ENCODE data around the gene EXOC3L1. TPM values are rescaled to one million over a fixed set of nuclear protein-coding genes. Genes with fewer than 3 reads are reported as not detected.

Gene EXOC3L1
- total and polyA plus RNA-seq, 8 donors = 7.5 to 16.9 (median 10.4) TPM

- H3K27me3 ChIP-seq = peaks cover 0 to 25% of the 10 kb centered on the region in 2 donors
- no peak for TF ChIP-seq CTCF (IDR thresholded peaks at IDR 0.05)
- H3K4me1 ChIP-seq = peaks cover 12 to 49% of the 10 kb centered on the region in 2 donors
- no peaks in the 10 kb centered on the region for H3K9me3 ChIP-seq
- peaks cover 0 to 11% of the 10 kb centered on the region in 2 donors for H3K36me3 ChIP-seq
- DNase-seq (no peak), ATAC-seq (no peak)
- no peak overlapping the region for H3K4me3 ChIP-seq
- H3K27ac ChIP-seq = no peak overlapping the region
- intact Hi-C loops (cut with DNase I) = loop anchor here in 1 of 2 donors (5.0 to 10.0 kb wide), 2 partner anchors 142 to 180 kb away; no protein-coding TSS in a partner anchor
Measured at GRCh38 chr16:67157106-67157748, 32.7 kb downstream of the EXOC3L1 start.

GRCh38 chr16:67156143-67156844 is 33.6 kb downstream of the EXOC3L1 start:
- ATAC-seq (no peak), DNase-seq (no peak)
- Histone ChIP-seq H3K27me3 (peaks cover 0 to 25% of the 10 kb centered on the region in 2 donors), H3K36me3 (peaks cover 0 to 11% of the 10 kb centered on the region in 2 donors), H3K4me1 (peaks cover 8 to 46% of the 10 kb centered on the region in 2 donors), H3K27ac (no peak overlapping the region), H3K4me3 (no peak overlapping the region), H3K9me3 (no peaks in the 10 kb centered on the region)
- TF ChIP-seq CTCF (IDR thresholded peaks at IDR 0.05) = no peak
- intact Hi-C loops (cut with DNase I) = loop anchor here in 1 of 2 donors (5.0 to 10.0 kb wide), 2 partner anchors 141 to 179 kb away; no protein-coding TSS in a partner anchor

DNA sequence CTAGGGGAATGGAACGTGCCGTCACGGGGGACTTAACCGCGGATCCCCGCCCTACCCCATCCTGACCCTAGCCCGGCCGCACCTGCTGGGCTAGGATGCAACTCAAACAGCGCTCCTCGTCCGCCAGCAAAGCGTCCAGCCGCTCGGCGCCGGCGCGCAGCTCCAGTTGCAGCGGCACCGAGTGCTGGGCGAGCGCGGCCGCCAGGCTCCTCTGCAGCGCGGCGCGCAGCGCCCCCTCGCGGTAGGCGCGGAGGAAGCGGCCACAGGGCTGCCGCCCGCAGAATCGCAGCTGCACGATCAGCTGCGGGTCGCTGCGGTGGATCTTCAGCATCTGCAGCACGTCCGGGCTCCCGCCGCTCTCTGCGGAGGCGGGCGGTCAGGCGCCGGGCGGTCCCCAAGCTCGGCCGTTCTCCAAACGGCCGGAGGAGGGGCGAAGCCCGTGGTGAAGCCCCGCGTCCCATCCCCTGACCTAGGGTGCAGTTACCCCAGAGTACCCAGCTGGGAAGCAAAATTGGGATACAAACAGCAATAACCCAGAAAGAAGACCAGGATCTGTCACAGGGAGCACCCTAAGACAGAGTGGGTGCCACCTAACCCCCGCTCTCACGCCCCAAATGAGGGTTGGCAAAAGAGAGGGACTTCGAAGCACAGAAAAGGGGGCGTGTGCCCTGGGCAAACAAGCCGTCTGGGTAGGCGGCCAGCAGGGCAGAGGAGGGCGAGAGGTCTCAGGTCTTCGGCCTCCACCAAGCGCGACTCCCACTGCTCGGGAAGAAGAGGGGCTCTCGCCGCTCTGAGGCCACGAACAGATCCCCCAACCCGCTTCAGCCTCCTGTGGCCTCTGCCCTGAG is 34.4 kb downstream of the EXOC3L1 start:
- ATAC-seq = peak; percentile 62
- no peaks in the 10 kb centered on the region for H3K9me3 ChIP-seq
- H3K4me1 ChIP-seq = peaks cover 4 to 49% of the 10 kb centered on the region in 2 donors
- DNase-seq = peak; percentile 76 to 97 (median 84)
- H3K4me3 ChIP-seq = no peak overlapping the region
- no peak overlapping the region for H3K27ac ChIP-seq
- H3K36me3 ChIP-seq = peaks cover 0 to 11% of the 10 kb centered on the region in 2 donors
- intact Hi-C loops (cut with DNase I) = loop anchor here in 1 of 2 donors (5.0 to 10.0 kb wide), 2 partner anchors 141 to 178 kb away; no protein-coding TSS in a partner anchor
- H3K27me3 ChIP-seq = peaks cover 0 to 31% of the 10 kb centered on the region in 2 donors
- TF ChIP-seq CTCF (IDR thresholded peaks at IDR 0.05) = peak; percentile 97 to 98

DNA sequence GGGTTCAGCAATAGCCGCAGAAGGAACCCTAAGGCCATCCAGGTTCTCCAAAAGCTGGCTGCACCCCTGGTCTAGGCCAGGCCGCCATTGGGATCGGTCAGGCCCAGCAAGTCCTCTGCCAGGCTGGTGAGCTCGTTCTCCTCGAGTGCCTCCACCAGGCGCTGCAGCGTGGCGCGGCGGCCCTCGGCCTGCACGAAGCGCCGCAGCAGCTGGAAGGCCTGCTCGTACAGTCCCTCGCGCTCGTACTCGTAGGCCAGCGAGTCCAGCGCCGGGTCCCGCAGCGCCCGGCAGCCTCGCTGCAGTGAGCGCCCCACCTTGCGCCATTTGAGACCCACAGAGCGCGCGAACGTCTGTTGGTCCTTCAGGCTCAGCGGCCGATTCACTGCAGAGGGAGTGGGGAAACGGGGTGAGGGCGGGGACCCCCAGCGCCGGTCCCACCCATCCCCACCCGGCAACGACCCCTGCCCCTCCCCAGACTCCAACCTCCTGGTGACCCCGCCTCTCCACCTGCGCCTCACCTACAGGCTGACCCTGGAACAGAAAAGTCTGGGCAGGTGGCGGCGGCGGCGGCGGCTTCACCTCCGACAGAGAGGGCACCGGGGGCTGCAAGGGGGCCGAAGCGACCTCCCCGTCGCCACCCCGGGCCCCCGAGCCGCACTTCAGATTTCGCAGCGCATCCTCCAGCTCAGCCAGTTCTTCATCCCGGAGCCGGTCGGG is 35.2 kb downstream of the EXOC3L1 start:
- no peak for ATAC-seq
- Histone ChIP-seq H3K36me3 (peaks cover 0 to 11% of the 10 kb centered on the region in 2 donors), H3K4me3 (no peak overlapping the region), H3K4me1 (peaks cover 4 to 56% of the 10 kb centered on the region in 2 donors), H3K27me3 (peaks cover 0 to 39% of the 10 kb centered on the region in 2 donors), H3K9me3 (no peaks in the 10 kb centered on the region), H3K27ac (no peak overlapping the region)
- intact Hi-C loops (cut with DNase I) = loop anchor here in 1 of 2 donors (5.0 to 10.0 kb wide), 2 partner anchors 140 to 177 kb away; no protein-coding TSS in a partner anchor
- DNase-seq = no peak
- no peak for TF ChIP-seq CTCF (IDR thresholded peaks at IDR 0.05)

Data from left lung (tissue), 10 donors.